Hematopoietic multipotent progenitor cell treated with erythropoietin and hydrocortisone succinate and interleukin-3 and kit ligand, for 17 days (in vitro differentiated cells): ENCODE measurements around the gene HTR3D.
"Not testable (repeated sequence)": the region's sequence is repeated elsewhere in the genome, so short reads cannot be mapped to it uniquely, and the experiment has no call there.

Source experiments
- DNase-seq: peaks from one replicate; pipeline ENCODE4 v3.0.0-alpha.2; 2015; ENCODE audit warnings: low spot score

Gene HTR3D, protein sequence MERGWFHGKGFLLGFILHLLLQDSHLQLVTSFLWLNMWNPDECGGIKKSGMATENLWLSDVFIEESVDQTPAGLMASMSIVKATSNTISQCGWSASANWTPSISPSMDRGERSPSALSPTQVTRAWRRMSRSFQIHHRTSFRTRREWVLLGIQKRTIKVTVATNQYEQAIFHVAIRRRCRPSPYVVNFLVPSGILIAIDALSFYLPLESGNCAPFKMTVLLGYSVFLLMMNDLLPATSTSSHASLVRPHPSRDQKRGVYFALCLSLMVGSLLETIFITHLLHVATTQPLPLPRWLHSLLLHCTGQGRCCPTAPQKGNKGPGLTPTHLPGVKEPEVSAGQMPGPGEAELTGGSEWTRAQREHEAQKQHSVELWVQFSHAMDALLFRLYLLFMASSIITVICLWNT

DNA sequence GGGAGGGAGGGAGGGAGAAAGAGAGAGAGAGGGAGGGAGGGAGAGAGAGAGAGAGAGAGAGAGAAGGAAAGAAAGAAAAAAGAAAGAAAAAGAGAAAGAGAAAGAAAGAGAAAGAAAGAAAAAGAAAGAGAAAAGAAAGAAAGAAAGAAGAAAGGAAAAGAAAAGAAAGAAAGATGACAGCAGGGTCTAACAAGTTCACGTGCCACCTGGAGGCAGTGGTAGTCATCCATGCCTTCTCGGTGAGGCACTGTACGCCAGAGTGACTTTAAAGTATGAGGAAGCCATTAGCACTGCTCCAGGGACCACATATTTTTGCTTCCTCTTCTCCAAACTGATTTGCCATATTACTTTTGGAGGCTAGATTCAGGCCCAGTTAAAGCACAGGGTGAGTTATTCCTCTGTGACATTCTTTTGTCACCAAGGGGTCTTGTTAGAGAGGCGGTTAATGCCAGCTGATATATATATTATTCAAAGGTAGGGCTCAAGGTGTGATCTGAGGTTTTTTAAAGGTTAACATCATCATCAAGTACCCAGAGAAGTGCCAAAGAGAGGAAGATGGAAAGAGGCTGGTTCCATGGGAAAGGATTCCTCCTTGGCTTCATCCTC lies at the start of gene HTR3D:
Gene HTR3D, plus strand, starts transcription at position 556 of the 606 bp plus-strand sequence. Its CDS starts 0 bp downstream, at position 556.
- DNase-seq = no peak

DNA sequence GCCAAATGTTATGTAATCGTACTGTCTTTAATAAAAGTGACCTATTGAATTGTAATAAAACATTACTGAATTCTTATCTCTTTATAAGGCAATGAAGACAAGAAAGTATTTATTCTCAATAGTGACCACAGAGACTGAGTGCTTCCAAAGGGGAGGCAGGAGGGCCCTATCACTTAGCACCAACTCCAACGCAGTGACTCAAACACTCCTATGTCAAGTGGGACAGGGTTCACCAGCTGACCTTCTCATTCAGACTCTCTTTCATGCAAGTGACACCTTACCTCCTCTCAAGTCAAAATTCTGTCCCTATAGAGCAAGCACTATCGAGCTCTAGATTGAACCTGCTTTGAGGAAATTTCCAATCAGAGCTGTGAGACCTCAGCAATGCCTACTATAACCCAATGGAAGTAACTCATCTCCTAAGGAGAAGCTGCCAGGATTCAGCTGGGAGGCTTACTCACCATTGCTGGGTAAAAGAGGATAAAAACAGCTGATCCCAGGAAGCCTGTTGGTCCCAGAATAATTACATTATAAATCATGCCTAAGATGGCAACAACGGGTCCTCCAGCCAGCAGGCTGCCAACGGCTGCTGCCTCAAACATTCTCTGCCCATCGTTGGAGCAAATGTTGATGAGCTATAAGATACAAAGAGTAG lies 49.4 kb upstream of the HTR3D start:
- DNase-seq = no peak

DNA sequence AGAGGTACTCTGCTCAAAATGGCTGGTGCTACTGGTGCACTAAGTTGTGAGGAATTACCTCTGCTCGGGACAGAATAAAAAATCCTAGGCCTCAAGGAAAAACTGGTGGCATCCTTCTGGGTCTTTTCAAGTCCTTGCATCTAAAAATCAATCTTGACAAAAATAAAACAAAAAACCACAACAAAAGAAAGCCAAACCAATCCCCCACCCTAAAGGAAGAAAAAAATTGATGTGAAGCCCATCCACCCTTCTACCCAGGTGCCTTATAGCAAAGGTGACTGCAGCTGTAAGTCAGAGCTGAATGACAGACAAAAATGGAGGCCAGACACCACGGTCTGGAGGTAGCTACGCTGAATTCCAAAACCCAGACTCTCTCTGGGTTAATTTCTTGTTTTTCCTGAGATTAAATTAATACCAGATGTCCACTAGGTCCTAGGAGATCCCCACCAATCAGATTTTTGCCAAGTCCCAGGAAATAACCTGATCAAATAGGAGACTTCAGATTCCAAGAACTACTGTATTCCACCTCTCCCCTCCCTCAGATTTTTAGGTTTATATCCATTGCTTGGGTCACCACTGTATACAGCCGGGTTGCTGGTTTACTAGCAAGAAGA lies 47.3 kb upstream of the HTR3D start:
- DNase-seq = no peak

DNA sequence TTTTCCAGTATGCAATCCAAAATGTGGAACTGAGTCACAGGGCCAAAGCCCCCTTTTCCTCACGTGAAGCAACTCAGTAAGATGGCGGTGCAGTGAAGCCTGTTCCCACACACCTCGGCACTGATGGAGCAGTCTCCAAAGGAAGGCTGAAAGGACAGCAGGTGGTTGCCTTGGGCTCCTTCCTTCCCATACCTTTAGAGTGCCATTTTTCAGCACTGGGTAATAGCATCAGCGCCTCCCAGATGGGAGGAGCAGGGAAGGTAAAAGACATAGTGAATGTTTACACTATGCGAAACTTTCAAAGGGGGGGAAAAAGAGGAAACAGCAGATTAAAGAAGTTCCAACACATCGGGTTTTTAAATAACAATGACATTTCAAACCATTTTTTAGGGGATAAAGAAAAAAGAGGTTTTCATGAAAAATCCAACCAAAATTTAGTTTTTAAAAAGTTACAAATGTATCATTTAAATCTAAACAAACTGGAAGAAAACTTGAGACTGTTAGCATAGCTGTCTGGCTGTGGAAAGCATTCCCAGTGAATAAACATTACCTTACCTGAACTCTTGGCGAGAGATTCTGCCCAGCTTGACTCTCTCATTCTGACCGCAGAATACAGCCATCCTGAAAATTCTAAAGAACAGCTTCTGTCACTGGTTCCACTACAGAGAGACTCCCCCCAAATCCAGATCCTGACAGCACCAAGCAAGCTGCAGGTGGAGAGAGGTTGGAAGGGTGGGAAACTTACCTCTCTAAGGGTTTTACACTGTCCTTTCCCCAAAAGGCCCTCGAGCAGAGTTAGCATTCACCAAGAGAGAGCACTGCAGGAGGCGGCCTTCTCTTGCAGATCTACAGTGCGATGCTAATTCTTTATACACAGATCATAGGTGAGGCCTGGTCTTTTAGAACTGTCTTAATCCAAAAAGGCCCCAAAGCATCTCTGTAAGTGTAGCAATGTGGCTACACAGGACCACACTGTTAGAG lies 46.5 kb upstream of the HTR3D start:
- DNase-seq = no peak

DNA sequence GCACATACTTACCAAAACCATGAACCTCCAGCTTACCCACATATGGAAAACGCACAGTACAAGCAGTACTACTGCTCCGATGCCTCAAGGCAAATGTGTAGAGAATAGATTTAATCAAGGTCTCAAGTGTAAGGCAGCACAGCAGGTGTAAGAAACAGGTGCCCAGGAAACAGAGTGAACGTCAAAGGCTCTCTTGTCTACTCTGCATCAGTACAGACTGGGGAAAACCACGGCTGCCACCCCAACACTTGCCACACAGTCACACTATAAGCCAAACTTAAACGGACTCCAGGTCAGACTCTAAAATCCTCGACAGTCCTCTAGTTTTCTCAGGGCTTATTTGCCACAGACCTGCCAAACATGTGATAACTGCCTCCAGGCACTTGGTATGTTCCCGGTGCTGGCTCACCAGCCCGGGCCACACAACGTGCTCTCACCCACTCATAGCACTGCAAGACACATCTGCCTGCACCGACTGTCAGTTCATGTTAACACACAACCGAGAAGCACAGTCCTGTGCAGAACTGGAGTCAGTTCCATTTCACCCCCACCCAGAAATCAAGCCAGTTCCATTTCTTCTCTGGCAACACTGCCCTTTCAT lies 44.4 kb upstream of the HTR3D start:
- no peak for DNase-seq

DNA sequence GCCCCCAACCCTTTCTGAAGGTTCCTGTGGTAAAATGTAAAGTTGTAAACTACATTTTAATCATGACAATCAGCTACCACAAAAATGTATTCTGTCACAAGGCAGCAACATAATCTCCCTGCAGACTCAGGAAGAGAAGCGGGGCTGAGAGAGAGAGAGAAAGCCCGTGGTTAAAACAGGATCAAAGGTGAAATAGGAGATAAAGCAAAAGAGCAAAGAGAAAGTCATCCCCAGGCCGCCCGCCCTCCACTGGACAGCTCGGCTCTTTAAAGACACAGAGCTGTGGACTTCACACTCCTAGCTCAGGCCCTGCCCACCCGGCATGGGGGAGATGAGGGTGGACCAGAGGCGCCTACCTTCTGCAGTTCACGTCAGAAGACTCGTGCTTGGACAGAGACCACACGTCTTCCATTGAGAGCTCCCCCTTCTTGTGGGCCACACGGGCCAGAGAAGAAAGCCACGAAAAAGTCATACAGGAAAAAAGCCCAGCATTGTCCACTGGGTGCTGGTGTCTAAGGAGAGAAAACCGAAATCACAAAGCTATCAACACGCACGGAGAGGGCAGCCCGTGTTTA lies 43.2 kb upstream of the HTR3D start:
- no peak for DNase-seq

DNA sequence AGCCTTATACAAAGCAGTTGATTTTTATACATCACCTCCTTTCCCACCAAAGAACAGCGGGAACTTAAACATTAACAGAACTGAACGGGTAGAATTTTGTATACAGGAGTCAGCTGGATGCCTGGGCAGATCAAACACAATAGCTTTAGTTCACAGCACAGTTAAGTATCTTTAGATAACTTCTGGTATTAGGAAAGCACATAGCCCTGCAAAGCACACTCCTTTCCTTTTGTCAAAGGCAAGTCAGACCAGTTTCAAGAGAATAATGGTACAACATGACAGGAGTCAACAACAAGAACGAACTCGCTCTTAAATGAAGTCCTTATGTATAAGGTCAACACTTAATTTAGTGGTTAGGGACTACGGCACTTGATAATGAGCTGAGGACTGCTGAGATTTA lies 40.1 kb upstream of the HTR3D start:
- no peak for DNase-seq

DNA sequence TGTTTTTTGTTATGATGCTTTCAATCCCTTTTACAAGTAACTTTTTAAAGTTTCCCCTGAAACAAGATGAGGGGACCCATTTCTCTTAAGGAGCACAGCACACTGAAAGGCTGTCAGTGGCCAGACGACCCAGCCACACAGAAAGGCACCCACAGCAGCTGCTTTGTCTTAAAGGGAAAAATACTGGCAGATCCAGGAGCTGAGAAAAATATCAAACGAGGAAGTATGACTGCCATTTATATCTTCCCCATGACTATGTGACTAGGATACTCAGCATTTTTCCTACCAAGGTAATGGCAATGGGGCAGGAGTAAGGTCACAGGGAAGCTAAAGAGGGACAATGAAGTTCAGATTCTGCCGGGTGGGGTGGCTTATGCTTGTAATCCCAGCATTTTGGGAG lies 29.8 kb upstream of the HTR3D start:
- DNase-seq = no peak

DNA sequence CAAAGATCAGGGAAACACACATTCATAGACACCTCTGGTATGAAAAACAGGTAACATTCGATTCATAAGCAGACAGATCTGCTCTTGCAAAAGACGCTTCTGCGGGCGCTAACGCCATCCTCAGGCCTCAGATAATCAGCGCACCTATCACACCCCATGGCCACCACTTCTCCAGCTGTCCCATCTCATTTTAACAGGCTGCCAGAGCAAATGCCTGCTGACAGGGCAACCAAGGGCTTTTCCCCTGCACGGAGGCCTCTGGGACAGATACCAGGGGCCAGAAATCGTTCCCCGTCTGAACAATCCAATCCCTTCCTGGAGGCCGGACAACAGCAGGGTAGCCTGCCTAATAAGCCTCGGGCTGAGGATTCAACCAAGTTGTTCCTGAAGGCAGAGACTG lies 29.1 kb upstream of the HTR3D start:
- no peak for DNase-seq

DNA sequence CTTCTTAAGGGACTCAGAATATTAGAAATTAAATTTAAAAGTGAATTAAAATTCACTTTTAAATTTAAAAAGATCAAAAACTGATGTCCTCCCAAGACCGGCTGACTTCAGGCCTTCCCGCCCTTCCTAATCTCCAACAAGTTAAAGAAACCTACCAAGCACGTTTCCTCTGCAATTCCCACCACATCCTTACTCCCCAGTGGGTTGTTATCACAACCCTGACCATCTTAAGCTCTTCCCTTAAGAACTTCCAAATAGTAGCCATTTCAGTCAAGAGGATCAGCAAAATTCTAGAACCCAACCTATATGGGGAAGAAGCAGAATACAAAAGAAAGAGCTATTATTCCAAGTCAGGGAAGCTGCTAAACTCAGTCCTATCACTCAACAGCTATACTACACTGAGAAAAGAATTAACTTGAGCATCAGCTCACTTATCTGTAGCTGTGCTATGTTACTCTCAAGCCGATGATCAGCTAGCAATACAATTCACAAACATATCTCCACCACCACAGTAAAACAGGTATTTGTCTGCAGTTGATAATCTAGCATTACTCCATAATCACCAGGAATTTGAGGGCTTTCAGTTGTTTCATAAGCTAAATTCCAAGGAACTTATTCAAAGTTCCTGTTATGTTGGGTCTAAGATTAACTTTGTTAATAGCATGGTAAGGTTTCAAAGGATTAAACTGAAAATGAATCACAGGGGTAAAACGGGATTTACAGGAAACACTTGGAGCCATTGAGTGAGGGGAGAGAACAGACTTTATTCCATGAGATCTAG lies 28.2 kb upstream of the HTR3D start:
- no peak for DNase-seq

DNA sequence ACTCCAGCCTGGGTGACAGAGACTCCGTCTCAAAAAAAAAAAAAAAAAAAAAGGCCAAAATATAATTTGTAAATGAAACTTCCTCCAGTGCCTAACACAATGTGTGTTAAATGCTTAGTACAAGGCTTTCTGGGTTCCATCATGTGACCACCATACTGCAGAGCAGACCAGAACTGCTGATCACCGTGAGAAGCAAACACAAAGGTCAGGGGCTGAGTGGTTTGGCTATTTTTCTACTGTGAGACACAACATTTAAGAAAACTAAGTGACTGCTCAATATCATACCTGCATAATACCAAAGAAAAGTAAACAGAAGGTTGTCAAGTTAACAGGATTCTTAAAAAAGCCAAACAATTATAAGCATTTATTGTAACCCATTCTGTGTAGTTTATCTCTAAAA lies 27.1 kb upstream of the HTR3D start:
- no peak for DNase-seq

DNA sequence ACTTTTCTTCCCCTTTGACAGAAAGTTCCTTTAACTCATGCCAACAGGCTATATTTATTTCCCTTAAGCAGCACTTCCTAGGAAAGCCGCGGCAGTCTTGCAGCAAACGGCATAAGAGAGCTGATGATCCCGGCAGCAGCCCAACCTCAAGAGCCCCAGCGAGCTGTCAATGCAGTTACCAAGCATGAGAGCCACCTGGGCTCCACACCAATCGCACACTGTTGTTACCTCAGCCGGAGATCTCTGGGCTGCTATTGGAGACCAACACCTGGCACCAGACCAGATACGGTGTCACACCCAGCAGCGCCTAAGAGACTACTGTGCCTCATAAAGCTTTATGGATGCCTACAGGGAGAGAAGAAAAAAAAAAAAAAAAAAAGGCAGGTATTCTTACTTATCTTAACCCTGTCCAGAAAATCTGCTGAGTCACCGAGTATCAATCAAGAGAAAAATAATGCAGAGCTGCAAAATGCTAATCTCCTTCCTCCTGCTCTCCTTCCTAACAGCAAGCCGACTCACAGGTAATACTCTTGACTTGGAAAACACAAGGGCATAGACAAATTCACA lies 25.5 kb upstream of the HTR3D start:
- DNase-seq = peak; percentile 83

DNA sequence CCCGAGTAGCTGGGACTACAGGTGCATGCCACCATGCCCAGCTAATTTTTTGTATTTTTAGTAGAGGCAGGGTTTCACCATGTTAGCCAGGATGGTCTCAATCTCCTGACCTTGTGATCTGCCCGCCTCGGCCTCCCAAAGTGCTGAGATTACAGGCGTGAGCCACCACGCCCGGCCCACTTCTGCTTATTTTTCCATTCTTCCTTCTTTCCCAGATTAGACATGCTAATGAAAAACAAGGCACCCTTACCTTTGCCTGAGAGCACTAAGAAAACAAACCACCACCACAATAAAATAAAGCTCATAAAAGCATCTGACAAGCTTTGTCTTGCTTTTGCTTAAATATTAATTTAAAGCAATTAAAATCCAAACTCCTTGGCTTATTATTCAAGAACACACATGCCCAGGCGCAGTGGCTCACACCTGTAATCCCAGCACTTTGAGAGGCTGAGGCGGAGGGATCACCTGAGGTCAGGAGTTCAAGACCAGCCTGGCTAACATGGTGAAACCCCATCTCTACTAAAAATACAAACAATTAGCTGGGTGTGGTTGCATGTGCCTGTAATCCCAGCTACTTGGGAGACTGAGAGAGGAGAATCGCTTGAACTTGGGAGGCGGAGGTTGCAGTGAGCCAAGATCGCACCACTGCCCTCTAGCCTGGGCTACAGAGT lies 24.3 kb upstream of the HTR3D start:
- DNase-seq = not testable (repeated sequence)

DNA sequence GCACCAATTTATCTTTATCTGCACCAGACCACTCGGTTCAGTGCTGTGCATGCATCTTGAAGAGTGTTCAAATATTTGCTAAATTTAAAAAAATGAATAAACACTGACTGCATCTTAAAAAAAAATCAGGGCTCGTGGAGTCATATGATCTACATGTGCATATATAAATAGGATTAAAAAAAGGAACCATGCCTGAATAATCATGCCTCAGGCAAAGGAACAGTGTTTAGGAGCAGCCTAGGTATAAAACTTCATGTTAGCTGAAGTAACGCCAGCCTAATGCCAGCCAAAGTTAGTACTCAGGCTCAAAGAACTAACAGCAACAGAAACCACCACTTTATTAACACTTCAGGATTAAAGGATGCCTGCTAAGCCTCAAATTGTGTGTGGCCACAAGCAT lies 23.4 kb upstream of the HTR3D start:
- no peak for DNase-seq

DNA sequence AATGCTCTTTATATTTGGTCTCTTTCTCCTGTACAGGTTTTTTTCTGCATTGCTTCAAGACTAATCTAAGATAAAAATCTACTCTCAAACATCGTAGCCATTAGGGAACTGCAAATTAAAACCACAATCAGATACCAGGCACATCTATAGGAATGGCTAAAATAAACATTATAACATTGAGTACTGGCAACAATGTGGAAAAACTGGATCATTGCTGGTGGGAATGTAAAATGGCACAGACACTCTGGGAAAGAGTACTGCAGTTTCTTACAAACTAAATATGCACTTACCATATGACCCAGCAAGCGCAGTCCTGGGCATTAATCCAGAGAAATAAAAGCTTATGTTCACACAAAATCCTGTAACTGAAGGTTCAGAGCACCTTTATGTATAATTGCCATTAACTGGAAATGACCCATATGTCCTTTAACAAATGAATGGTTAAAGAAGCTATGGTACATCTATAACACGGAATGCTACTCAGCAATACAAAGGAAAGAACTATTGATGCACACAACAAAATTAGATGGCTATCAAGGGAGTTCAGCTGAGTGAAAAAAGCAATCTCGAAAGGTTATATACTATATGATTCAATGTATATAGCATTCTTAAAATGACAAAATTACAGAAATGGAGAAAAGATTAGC lies 20.2 kb upstream of the HTR3D start:
- DNase-seq = no peak

DNA sequence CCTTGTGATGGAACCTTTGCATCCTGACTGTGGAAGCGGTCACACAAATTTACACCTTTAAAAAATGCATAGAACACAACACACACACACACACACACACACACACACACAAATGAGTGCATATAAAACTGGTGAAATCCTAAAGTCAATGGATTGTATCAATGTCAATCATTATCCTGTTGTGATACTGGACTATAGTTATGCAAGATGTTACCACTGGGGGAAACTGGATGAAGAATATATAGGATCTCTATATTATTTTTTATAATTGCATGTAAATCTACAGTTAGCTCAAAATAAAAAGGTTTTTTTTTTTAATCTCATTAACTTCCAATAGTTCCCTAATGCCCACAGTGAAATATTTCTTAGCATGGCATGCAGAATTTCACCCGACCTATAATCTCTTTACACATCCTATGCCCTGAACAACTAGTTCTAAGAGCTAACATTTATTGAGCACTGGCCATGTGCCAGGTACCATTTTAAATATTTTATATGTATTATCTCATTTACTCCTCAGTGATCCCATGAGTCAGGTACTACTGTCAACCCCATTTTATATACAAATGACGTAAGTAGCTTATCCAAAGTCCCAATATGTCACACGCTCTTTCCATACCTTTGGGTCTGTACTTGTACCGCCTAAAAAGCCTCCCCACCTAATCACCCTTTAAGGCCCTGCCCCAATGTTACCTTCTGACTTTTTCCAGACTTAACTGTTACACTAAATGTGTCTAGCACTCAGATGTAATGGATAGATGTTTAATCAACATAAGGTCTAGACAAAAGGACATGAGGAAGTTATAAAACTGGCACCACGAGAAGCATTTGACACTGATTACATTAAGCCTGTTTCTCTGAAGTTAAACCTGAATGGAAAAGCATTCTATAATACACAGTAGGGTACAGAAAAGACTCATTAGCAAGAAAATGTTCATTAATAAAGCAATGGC lies 19.3 kb upstream of the HTR3D start:
- DNase-seq = no peak

DNA sequence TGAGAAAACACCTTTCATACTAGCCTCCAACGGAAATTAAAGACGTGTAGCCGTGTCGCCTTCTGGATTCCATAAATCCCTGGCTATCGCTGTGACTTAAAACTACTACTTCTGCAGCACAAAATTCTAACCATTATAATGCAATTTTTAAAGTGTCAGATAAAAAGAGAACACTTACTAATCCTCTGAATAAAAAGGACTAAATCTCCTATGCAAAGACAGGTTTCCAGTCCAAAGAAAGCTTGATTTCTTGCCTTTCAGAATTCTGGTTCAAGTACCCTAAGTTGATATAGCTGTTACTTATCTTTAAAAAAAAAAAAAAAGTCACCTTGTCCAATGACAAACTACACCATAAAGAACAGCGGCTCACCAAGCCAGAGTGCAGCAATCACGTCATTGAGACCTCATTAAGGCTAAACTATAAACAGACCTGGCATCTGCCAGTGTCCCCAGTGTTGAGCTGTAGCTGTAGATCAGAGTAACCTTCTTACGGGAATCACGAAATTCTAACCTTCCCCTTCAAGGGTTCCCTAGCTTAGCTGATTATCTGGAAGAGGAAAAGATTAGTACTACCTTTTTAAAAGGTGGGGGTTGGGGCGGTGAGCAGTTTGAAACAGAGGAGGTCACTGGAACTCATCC lies 16.0 kb upstream of the HTR3D start:
- no peak for DNase-seq
